ENCODE results near the gene ARFGAP3. TPM values are rescaled to one million over a fixed set of nuclear protein-coding genes. Genes with fewer than 3 reads are reported as not detected.
"Not testable (repeated sequence)": the region's sequence is repeated elsewhere in the genome, so short reads cannot be mapped to it uniquely, and the experiment has no call there.

The ARFGAP3 gene
- total RNA-seq, 2 experiments from 2014 or later = 31.2 to 35.4 TPM

GRCh38 chr22:42750421-42750820 is 106.7 kb downstream of the ARFGAP3 start:
- H3K4me1 Mint-ChIP-seq; H3K27me3 Mint-ChIP-seq; H3K9me3 Mint-ChIP-seq (ENCODE audit: low read depth); H3K36me3 Mint-ChIP-seq; H3K27ac Mint-ChIP-seq; H3K4me3 Mint-ChIP-seq; CTCF ChIA-PET; ATAC-seq; DNase-seq: not testable (repeated sequence)

- Mint-ChIP-seq H3K27me3 (no peaks in the 10 kb centered on the region), H3K27ac (no peak overlapping the region), H3K4me1 (no peaks in the 10 kb centered on the region), H3K4me3 (no peak overlapping the region), H3K9me3 (ENCODE audit: low read depth) (no peaks in the 10 kb centered on the region), H3K36me3 (no peaks in the 10 kb centered on the region)
- DNase-seq (no peak), ATAC-seq (no peak)
- CTCF ChIA-PET = interaction anchor here (0.9 kb wide), 1 partner anchor 119 kb away, joined by 3 read pairs; no protein-coding TSS in a partner anchor
Measured at GRCh38 chr22:42747701-42748513, 109.2 kb downstream of the ARFGAP3 start.

Other genes with a start within 250 kb of the ARFGAP3 start
- 10 to 100 TPM; 81.8 to 82.7 TPM for gene POLDIP3, start 242.4 kb downstream of the ARFGAP3 start, total RNA-seq
- gene ATP5MGL, start 216.7 kb downstream of the ARFGAP3 start, total RNA-seq = 1 to 10 TPM in 1 of 2 experiments, under 1 TPM in 1; 0.68 to 1.0 TPM
- 10 to 100 TPM; 66.2 to 66.8 TPM for gene CYB5R3, start 207.9 kb downstream of the ARFGAP3 start, total RNA-seq
- gene A4GALT, start 136.4 kb downstream of the ARFGAP3 start, total RNA-seq = under 1 TPM; 0.52 to 0.61 TPM
- gene PACSIN2, start 157.9 kb upstream of the ARFGAP3 start, total RNA-seq = 10 to 100 TPM; 32.0 to 39.9 TPM
- 1 to 10 TPM; 9.1 to 9.9 TPM for gene TTLL1, start 232.1 kb upstream of the ARFGAP3 start, total RNA-seq